Astrocyte (in vitro differentiated cells and primary cell): ENCODE results near the gene TJAP1. TPM values are rescaled to one million over a fixed set of nuclear protein-coding genes. Genes with fewer than 3 reads are reported as not detected.

Experiments used
- DNase-seq: peaks from one replicate; pipeline ENCODE4 v3.0.0-alpha.2; 2010; ENCODE audit warnings: low read depth
- FAIRE-seq: peaks from 2 replicates; lab custom pipeline; 2011; peaks lifted over from hg19 to GRCh38; lab: Jason Lieb, UNC
- H2AFZ ChIP-seq: 2 replicates; pipeline ENCODE4 v1.6.0; 2012; ENCODE audit warnings: low read depth, low read length, inconsistent platforms
- H3K27ac ChIP-seq: 2 replicates; pipeline ENCODE4 v1.5.1; 2011; ENCODE audit warnings: low read depth, low read length, inconsistent platforms
- H3K27me3 ChIP-seq: 2 replicates; pipeline ENCODE4 v1.6.0; 2011; ENCODE audit warnings: low read length, inconsistent platforms; ENCODE audit not compliant: insufficient read depth
- H3K36me3 ChIP-seq: 2 replicates; pipeline ENCODE4 v1.5.1; 2011; ENCODE audit warnings: low read length, inconsistent platforms; ENCODE audit not compliant: insufficient read depth
- H3K4me1 ChIP-seq: 2 replicates; pipeline ENCODE4 v1.5.1; 2011; ENCODE audit warnings: low read length, inconsistent platforms; ENCODE audit not compliant: insufficient read depth
- H3K4me2 ChIP-seq: 2 replicates; pipeline ENCODE4 v1.6.0; 2012; ENCODE audit warnings: low read length, inconsistent platforms
- H3K4me3 ChIP-seq: 2 replicates; pipeline ENCODE4 v1.5.1; 2011; ENCODE audit warnings: low read depth, mild to moderate bottlenecking, low read length, inconsistent platforms; ENCODE audit not compliant: insufficient read depth
- H3K79me2 ChIP-seq: 2 replicates; pipeline ENCODE4 v1.6.0; 2012; ENCODE audit warnings: mild to moderate bottlenecking, low read length, inconsistent platforms; ENCODE audit not compliant: insufficient read depth
- H3K9ac ChIP-seq: 2 replicates; pipeline ENCODE4 v1.6.0; 2012; ENCODE audit warnings: mild to moderate bottlenecking, low read length, inconsistent platforms
- H3K9me3 ChIP-seq: 2 replicates; pipeline ENCODE4 v1.5.1; 2012; ENCODE audit warnings: low read depth, mild to moderate bottlenecking, low read length, inconsistent platforms; ENCODE audit not compliant: insufficient read depth
- H4K20me1 ChIP-seq: 2 replicates; pipeline ENCODE4 v1.6.0; 2012; ENCODE audit warnings: low read length, inconsistent platforms; ENCODE audit not compliant: insufficient read depth
- H3K27ac Mint-ChIP-seq: one replicate; pipeline ENCODE4 v1.8.0; 2021; ENCODE audit warnings: mild to moderate bottlenecking, mixed read lengths; ENCODE audit not compliant: unreplicated experiment
- H3K27me3 Mint-ChIP-seq: one replicate; pipeline ENCODE4 v1.8.0; 2021; ENCODE audit warnings: low read depth, mixed read lengths; ENCODE audit not compliant: unreplicated experiment
- H3K36me3 Mint-ChIP-seq: one replicate; pipeline ENCODE4 v1.8.0; 2021; ENCODE audit warnings: low read depth, mixed read lengths; ENCODE audit not compliant: unreplicated experiment
- H3K4me1 Mint-ChIP-seq: one replicate; pipeline ENCODE4 v1.8.0; 2021; ENCODE audit warnings: low read depth, mixed read lengths; ENCODE audit not compliant: unreplicated experiment
- H3K4me3 Mint-ChIP-seq: one replicate; pipeline ENCODE4 v1.8.0; 2021; ENCODE audit warnings: mild to moderate bottlenecking, moderate library complexity, mixed read lengths; ENCODE audit not compliant: unreplicated experiment
- H3K9me3 Mint-ChIP-seq: one replicate; pipeline ENCODE4 v1.8.0; 2021; ENCODE audit warnings: mild to moderate bottlenecking, mixed read lengths; ENCODE audit not compliant: unreplicated experiment
- EZH2 ChIP-seq: IDR thresholded peaks from 2 replicates; pipeline ENCODE4 v1.6.1; 2012; ENCODE audit warnings: mild to moderate bottlenecking, low read length, inconsistent platforms; ENCODE audit not compliant: insufficient read depth
- total RNA-seq: library from RNA; stranded (reverse); gene quantifications from 2 replicates; pipeline ENCODE4 v1.2.1, GENCODE V29; 2021
- TF ChIP-seq, protein P1 (sequence below): IDR thresholded peaks from 2 replicates; pipeline ENCODE4 v1.5.1; 2011; ENCODE audit warnings: low read depth, mild to moderate bottlenecking, inconsistent platforms, low read length, moderate library complexity; ENCODE audit not compliant: insufficient read depth

TJAP1 gene
- total RNA-seq, 1 donor from 2014 or later, result 26.6 TPM

DNA sequence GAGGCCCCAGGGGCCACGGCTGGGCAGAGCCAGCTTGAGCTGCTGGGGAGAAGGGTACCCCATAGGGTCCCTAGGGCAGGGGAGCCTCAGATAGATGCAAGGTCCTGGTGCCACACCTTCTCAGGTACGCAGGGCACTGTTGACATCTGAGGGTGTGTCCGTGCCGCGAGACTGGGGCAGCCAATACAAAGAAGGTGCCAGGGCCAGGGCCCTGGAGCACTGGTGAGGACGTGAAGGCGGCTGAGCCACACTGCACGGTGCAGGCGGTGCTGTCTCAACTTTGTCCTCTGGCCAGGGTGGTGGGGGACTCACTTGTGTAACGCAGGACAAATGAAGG, 33.4 kb downstream of the TJAP1 start:
- H3K27me3 ChIP-seq, result no peaks in the 10 kb centered on the region
- TF ChIP-seq, protein P1, sequence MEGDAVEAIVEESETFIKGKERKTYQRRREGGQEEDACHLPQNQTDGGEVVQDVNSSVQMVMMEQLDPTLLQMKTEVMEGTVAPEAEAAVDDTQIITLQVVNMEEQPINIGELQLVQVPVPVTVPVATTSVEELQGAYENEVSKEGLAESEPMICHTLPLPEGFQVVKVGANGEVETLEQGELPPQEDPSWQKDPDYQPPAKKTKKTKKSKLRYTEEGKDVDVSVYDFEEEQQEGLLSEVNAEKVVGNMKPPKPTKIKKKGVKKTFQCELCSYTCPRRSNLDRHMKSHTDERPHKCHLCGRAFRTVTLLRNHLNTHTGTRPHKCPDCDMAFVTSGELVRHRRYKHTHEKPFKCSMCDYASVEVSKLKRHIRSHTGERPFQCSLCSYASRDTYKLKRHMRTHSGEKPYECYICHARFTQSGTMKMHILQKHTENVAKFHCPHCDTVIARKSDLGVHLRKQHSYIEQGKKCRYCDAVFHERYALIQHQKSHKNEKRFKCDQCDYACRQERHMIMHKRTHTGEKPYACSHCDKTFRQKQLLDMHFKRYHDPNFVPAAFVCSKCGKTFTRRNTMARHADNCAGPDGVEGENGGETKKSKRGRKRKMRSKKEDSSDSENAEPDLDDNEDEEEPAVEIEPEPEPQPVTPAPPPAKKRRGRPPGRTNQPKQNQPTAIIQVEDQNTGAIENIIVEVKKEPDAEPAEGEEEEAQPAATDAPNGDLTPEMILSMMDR, result no peak
- TF ChIP-seq EZH2, result no peak
- no peak overlapping the region for H3K27ac Mint-ChIP-seq
- no peak for FAIRE-seq
- peaks cover 24% of the 10 kb centered on the region for H3K79me2 ChIP-seq
- H3K27ac ChIP-seq, result peak overlapping the region; percentile 42
- no peak overlapping the region for H3K4me3 ChIP-seq
- peak overlapping the region; percentile 79 for H3K9ac ChIP-seq
- H3K9me3 Mint-ChIP-seq, result no peaks in the 10 kb centered on the region
- H3K4me1 Mint-ChIP-seq, result peaks cover 12% of the 10 kb centered on the region
- H3K9me3 ChIP-seq, result no peaks in the 10 kb centered on the region
- peaks cover 54% of the 10 kb centered on the region for H4K20me1 ChIP-seq
- peaks cover 10% of the 10 kb centered on the region for H3K36me3 Mint-ChIP-seq
- H3K4me2 ChIP-seq, result peak overlapping the region; percentile 95
- H3K27me3 Mint-ChIP-seq, result peaks cover 19% of the 10 kb centered on the region
- H2AFZ ChIP-seq, result no peak overlapping the region
- no peak for DNase-seq
- peak overlapping the region; percentile 27 for H3K4me3 Mint-ChIP-seq
- H3K4me1 ChIP-seq, result peaks cover 17% of the 10 kb centered on the region
- peaks cover 25% of the 10 kb centered on the region for H3K36me3 ChIP-seq

GRCh38 chr6:43511824-43512415, 34.5 kb downstream of the TJAP1 start:
- Histone ChIP-seq H3K4me2 (no peak overlapping the region), H2AFZ (no peak overlapping the region), H3K27ac (no peak overlapping the region), H3K79me2 (peaks cover 35% of the 10 kb centered on the region), H3K9ac (no peak overlapping the region), H3K36me3 (peaks cover 25% of the 10 kb centered on the region), H3K4me3 (no peak overlapping the region), H3K27me3 (no peaks in the 10 kb centered on the region), H3K9me3 (no peaks in the 10 kb centered on the region), H4K20me1 (peaks cover 53% of the 10 kb centered on the region), H3K4me1 (peaks cover 21% of the 10 kb centered on the region)
- no peaks in the 10 kb centered on the region for H3K9me3 Mint-ChIP-seq
- H3K4me1 Mint-ChIP-seq, result peaks cover 13% of the 10 kb centered on the region
- FAIRE-seq (no peak), DNase-seq (no peak)
- H3K36me3 Mint-ChIP-seq, result peaks cover 11% of the 10 kb centered on the region
- H3K27ac Mint-ChIP-seq, result no peak overlapping the region
- peak overlapping the region; percentile 47 for H3K4me3 Mint-ChIP-seq
- TF ChIP-seq, protein P1, result no peak
- no peak for TF ChIP-seq EZH2
- H3K27me3 Mint-ChIP-seq, result peaks cover 19% of the 10 kb centered on the region

DNA sequence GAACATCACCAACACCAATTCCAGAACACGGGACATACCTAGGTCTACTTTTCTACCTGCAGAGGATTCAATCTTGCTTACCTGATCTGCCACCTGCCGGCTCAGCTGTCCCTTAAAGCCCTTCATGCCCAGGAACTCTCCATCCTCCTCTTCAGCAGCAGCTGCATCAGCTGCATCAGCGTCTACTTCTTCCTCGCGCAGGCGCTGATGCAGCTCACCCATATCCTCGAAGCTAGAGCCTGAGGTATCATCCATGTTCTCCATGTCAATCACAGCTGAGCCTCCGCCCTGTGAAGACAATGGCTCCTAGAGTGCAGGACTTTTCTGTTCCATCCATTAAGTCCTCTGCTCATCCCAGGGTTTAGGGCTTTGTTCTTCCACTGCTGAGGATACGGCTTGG, 38.4 kb downstream of the TJAP1 start:
- Histone ChIP-seq H3K9me3 (no peaks in the 10 kb centered on the region), H3K4me3 (peak overlapping the region; percentile 99), H3K27ac (peak overlapping the region; percentile 82), H3K4me2 (peak overlapping the region; percentile 87), H4K20me1 (peaks cover 72% of the 10 kb centered on the region), H3K9ac (peak overlapping the region; percentile 97), H3K79me2 (peaks cover 66% of the 10 kb centered on the region), H2AFZ (no peak overlapping the region), H3K4me1 (peaks cover 18% of the 10 kb centered on the region), H3K36me3 (peaks cover 41% of the 10 kb centered on the region), H3K27me3 (no peaks in the 10 kb centered on the region)
- Mint-ChIP-seq H3K9me3 (no peaks in the 10 kb centered on the region), H3K36me3 (peaks cover 10% of the 10 kb centered on the region), H3K4me1 (peaks cover 13% of the 10 kb centered on the region), H3K27ac (no peak overlapping the region), H3K27me3 (no peaks in the 10 kb centered on the region), H3K4me3 (no peak overlapping the region)
- no peak for DNase-seq
- TF ChIP-seq, protein P1, result no peak
- no peak for TF ChIP-seq EZH2
- no peak for FAIRE-seq
